BLaER1 treated with 17β-estradiol and CSF1 and Interleukin-3, amounts not matched to agents 10 nM and 100 nM (cell line): ENCODE data around the gene DERA.

Experiments
- H3K27ac ChIP-seq, 11 experiments: shearing (Covaris generic); formaldehyde crosslinking; 2 replicates each; pipeline ENCODE4 v1.8.1; 2022
- H3K27me3 ChIP-seq, 11 experiments: shearing (Covaris generic); formaldehyde crosslinking; 2 replicates each; pipeline ENCODE4 v1.8.1; 2022
- H3K36me3 ChIP-seq, 11 experiments: shearing (Covaris generic); formaldehyde crosslinking; 2 replicates each; pipeline ENCODE4 v1.8.1; 2022
- H3K4me1 ChIP-seq, 10 experiments: shearing (Covaris generic); formaldehyde crosslinking; 2 replicates each; pipeline ENCODE4 v1.8.1; 2022
- H3K4me2 ChIP-seq, 11 experiments: shearing (Covaris generic); formaldehyde crosslinking; 2 replicates each; pipeline ENCODE4 v1.8.1; 2022
- H3K4me3 ChIP-seq, 10 experiments: shearing (Covaris generic); formaldehyde crosslinking; 2 replicates each; pipeline ENCODE4 v1.8.1; 2022
- H3K9ac ChIP-seq, 11 experiments: shearing (Covaris generic); formaldehyde crosslinking; 2 replicates each; pipeline ENCODE4 v1.8.1; 2022
- H3K9me3 ChIP-seq, 11 experiments: shearing (Covaris generic); formaldehyde crosslinking; replicated peaks in 1 of 11; 2 replicates each; pipeline ENCODE4 v1.8.1; 2022
- H4K20me1 ChIP-seq, 11 experiments: shearing (Covaris generic); formaldehyde crosslinking; 2 replicates each; pipeline ENCODE4 v1.8.1; 2022
- Cebpa-rat ChIP-seq, 11 experiments: shearing (Covaris generic); IDR thresholded peaks; 2 replicates each; pipeline ENCODE4 v1.8.1; 2022

Gene DERA

DNA sequence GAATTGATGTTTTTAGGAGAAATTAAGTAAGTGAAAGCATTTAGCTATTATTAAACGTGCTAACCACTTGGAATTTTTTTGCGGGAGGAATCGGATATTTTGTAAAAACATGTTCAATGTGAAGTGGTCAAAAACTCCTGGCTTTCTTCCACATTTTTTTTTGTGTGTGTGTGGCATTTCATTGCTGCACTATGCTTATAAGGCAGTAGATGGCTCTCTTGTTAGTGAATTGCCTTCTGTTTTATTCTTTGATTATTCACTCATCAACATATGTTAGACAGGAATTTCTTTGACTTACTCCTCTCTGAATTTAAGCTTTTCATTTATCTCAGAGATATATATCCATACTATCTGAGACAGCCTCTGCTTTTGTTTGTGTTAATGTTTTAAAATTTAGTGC, 71.3 kb downstream of the DERA start:
- no peaks in the 10 kb centered on the region for H4K20me1 ChIP-seq
- no peaks in the 10 kb centered on the region for H3K27me3 ChIP-seq
- no peak overlapping the region for H3K4me2 ChIP-seq
- H3K4me3 ChIP-seq: no peak overlapping the region
- peaks cover 0 to 7% (median 3%) of the 10 kb centered on the region in 11 experiments; a peak in 18 of 22 replicates for H3K9me3 ChIP-seq
- no peak overlapping the region for H3K9ac ChIP-seq
- H3K4me1 ChIP-seq: peaks cover 0 to 14% (median 4%) of the 10 kb centered on the region in 10 experiments; a peak in 7 of 20 replicates
- H3K27ac ChIP-seq: no peak overlapping the region
- H3K36me3 ChIP-seq: peaks cover 11 to 62% (median 32%) of the 10 kb centered on the region in 11 experiments
- no peak for TF ChIP-seq Cebpa-rat (IDR thresholded peaks at IDR 0.05)

DNA sequence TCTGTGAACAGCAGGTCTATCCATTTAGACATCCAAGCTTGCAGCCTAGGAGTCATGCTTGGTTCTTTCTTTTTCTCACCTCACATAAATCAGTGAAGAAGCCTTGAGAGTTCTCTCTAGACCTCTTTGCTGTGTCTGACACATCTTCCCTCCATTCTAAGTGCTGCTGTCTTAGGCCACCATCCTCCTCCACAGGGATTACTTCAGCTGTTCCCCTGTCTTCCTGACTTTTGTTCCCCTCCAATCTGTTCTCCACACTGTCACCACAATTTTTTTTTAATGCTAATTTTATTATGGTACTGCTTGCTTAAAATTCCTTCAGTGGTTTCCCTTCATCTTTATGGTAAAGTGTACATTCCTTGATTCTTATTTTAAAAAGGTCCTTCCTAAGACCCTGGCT, 71.8 kb downstream of the DERA start:
- no peak overlapping the region for H3K9ac ChIP-seq
- H3K4me3 ChIP-seq: no peak overlapping the region
- H3K27me3 ChIP-seq: no peaks in the 10 kb centered on the region
- H3K9me3 ChIP-seq: peaks cover 4 to 11% (median 8%) of the 10 kb centered on the region in 11 experiments
- no peaks in the 10 kb centered on the region for H4K20me1 ChIP-seq
- no peak for TF ChIP-seq Cebpa-rat (IDR thresholded peaks at IDR 0.05)
- H3K4me1 ChIP-seq: peaks cover 0 to 14% (median 4%) of the 10 kb centered on the region in 10 experiments; a peak in 7 of 20 replicates
- H3K4me2 ChIP-seq: no peak overlapping the region
- no peak overlapping the region for H3K27ac ChIP-seq
- H3K36me3 ChIP-seq: peaks cover 15 to 62% (median 36%) of the 10 kb centered on the region in 11 experiments

DNA sequence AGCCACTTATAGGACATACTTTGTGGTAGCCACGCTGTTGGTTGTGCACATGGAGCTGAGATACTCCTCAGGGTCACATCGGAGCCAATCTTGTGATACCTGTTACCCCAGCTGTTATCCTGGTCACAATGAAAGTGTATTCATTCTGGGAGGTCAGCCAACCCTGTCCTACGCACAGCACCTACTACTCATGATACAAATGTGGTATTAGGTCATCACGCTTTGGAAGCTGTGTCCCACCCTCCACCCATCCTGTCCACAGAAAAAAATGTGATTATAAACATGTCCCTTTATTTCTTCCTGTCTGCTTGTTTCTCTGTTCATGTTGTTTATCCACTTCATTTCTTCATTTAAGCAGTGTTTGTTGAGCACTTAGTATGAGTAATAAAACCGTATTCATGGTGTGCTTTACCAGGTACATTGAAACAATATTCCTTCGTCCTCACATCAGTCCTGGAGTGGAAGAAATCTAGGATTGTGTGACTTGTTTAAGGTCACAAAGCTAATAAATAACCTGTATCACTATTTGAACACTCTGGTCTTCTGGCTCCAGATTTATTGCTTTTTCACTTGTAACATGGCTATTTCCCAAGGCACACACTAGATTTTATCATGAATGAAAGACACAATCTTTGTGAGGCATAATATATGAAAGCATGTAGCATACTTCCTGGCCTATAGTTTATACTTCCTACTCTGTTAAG, 73.1 kb downstream of the DERA start:
- H3K27me3 ChIP-seq: no peaks in the 10 kb centered on the region
- H4K20me1 ChIP-seq: no peaks in the 10 kb centered on the region
- H3K27ac ChIP-seq: no peak overlapping the region
- H3K9me3 ChIP-seq: peaks cover 15 to 24% (median 20%) of the 10 kb centered on the region in 11 experiments
- no peak overlapping the region for H3K4me3 ChIP-seq
- no peak overlapping the region for H3K9ac ChIP-seq
- H3K4me2 ChIP-seq: no peak overlapping the region
- peaks cover 27 to 71% (median 49%) of the 10 kb centered on the region in 11 experiments for H3K36me3 ChIP-seq
- no peak for TF ChIP-seq Cebpa-rat (IDR thresholded peaks at IDR 0.05)
- H3K4me1 ChIP-seq: peaks cover 0 to 14% (median 4%) of the 10 kb centered on the region in 10 experiments; a peak in 6 of 20 replicates

DNA sequence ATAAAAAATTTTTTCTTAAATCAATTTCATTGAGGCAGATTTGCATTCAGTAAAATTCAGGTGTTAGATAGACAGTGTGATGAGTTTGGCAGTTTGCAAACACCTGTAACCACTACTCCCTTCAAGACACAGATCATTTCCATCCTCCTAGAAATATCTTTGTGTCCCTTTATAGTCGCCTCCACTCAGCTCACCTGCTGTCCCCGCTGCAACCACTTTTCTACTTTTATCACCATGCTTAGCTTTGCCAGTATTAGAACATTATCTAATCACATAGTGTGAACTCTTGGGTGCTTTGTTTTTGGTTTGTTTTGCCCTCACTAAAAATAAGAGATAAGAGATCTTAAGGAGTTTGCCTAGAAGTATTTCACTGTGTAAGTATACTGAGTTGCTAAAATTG, 73.8 kb downstream of the DERA start:
- H3K4me2 ChIP-seq: no peak overlapping the region

DNA sequence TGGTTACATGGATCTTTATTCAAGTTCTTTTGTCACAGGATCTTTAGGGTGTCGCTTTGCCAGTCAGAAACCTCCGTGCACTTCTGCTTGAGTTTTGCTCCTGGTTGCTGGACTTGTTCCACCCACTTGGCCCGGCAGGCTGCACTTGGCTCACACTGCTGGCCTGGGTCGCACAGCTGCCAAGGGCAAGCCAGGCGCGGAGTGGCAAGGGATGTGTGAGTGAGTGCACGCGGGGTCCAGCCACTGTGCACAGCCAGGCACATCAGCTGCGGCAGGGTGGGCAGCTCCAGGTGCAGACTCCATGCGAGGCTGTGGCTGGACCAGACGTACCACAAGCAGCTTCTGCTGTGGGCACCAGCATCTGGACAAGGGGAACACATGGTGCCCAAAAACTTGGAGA, 76.6 kb downstream of the DERA start:
- H3K9ac ChIP-seq: no peak overlapping the region
- H3K4me1 ChIP-seq: peaks cover 0 to 8% (median 2%) of the 10 kb centered on the region in 10 experiments; a peak in 5 of 20 replicates
- no peaks in the 10 kb centered on the region for H4K20me1 ChIP-seq
- TF ChIP-seq Cebpa-rat (IDR thresholded peaks at IDR 0.05): no peak
- H3K27me3 ChIP-seq: no peaks in the 10 kb centered on the region
- peaks cover 15 to 24% (median 20%) of the 10 kb centered on the region in 11 experiments for H3K9me3 ChIP-seq
- no peak overlapping the region for H3K27ac ChIP-seq
- no peak overlapping the region for H3K4me2 ChIP-seq
- no peak overlapping the region for H3K4me3 ChIP-seq
- peaks cover 32 to 81% (median 52%) of the 10 kb centered on the region in 11 experiments for H3K36me3 ChIP-seq

More for the DNA sequence above, 73.8 kb downstream of the DERA start:
- no peak overlapping the region for H3K4me3 ChIP-seq
- H3K36me3 ChIP-seq: peaks cover 27 to 76% (median 48%) of the 10 kb centered on the region in 11 experiments
- TF ChIP-seq Cebpa-rat (IDR thresholded peaks at IDR 0.05): no peak
- H3K9me3 ChIP-seq: peaks cover 15 to 24% (median 20%) of the 10 kb centered on the region in 11 experiments
- H3K27ac ChIP-seq: no peak overlapping the region
- no peaks in the 10 kb centered on the region for H3K27me3 ChIP-seq
- no peaks in the 10 kb centered on the region for H4K20me1 ChIP-seq
- H3K4me1 ChIP-seq: peaks cover 0 to 11% (median 4%) of the 10 kb centered on the region in 10 experiments; a peak in 6 of 20 replicates
- H3K9ac ChIP-seq: no peak overlapping the region

DNA sequence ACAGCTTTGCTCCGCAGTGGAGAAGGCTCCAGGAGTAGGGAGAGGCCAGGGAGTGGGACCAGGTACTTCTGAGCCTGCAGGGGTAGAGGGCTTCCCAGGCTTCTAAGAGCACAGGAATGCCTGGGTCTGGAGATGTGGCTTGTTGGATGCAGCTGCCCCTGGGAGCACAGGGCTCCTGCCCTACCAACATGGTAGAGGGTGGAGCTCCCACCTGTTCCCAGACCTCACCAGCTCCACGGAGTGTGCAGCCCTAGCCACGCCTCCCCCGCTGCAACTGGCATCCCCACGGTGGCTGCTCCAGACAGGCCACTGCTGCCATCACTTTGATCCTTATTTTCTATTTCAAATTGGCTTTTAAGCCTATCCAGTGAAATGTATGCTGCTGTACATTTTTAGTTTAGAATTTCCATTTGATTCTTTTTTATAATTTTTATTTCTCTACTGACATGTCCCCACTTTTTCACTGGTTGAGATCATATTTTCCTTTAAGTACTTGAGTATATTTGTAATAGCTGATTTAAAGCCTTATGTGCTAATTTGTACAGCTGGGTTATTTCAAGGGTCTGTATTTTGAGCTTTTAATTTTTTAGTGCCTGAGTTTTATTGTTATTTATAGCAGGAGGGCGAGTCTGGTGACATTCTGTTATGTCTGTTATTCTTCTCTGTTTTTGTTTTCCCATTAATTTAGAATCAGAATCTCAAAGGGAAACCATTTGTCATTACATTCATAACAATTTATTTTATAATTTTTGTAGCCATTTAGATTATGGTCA, 78.0 kb downstream of the DERA start:
- H3K4me1 ChIP-seq: peaks cover 0 to 8% (median 2%) of the 10 kb centered on the region in 10 experiments; a peak in 5 of 20 replicates
- H3K9me3 ChIP-seq: peaks cover 15 to 24% (median 20%) of the 10 kb centered on the region in 11 experiments
- no peak overlapping the region for H3K9ac ChIP-seq
- H3K36me3 ChIP-seq: peaks cover 25 to 70% (median 37%) of the 10 kb centered on the region in 11 experiments
- H3K4me3 ChIP-seq: no peak overlapping the region
- no peaks in the 10 kb centered on the region for H4K20me1 ChIP-seq
- no peak overlapping the region for H3K27ac ChIP-seq
- no peak for TF ChIP-seq Cebpa-rat (IDR thresholded peaks at IDR 0.05)
- H3K27me3 ChIP-seq: no peaks in the 10 kb centered on the region
- no peak overlapping the region for H3K4me2 ChIP-seq

DNA sequence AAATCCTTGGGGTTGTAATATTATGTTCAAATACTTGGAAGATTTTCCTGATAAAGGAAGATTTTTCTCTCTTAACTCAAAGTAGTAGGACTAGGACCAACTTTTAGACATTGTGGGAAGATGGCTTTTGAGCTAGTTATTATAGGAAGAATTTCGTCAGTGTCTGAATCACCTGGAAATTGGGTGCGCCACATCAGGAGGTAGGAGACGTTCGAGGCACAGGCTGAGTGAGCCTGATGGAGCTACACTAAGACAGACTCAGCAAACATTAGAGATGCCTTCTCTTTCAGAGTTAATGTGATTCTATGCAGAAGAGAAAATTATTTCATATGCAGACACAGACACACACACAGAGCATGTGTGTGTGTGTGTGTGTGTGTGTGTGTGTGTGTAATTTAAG, 84.7 kb downstream of the DERA start:
- TF ChIP-seq Cebpa-rat (IDR thresholded peaks at IDR 0.05): no peak
- Histone ChIP-seq H3K9ac (no peak overlapping the region), H3K36me3 (peaks cover under 1 to 48% (median 14%) of the 10 kb centered on the region in 11 experiments; a peak in 12 of 22 replicates), H3K4me1 (no peaks in the 10 kb centered on the region), H3K4me3 (no peak overlapping the region), H3K27ac (no peak overlapping the region), H3K27me3 (no peaks in the 10 kb centered on the region), H3K9me3 (no peaks in the 10 kb centered on the region), H3K4me2 (no peak overlapping the region), H4K20me1 (no peaks in the 10 kb centered on the region)

DNA sequence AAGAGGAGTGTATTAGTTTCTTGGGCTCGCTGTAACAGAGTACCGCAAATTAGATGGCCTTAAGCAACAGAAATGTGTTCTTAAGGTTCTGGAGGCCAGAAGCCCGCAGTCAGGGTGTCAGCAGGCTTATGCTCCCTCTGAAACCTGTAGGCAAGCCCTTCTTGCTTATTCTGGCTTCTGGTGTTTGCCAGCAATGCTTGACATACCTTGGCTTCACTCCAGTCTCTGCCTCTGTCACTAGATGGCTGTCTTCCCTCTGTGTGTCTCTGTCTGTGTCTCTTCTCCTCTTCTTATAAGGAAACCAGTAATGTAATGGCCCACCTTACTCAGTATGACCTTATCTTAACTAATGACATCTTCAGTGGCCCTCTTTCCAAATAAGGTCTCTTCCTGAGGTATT, 85.1 kb downstream of the DERA start:
- Histone ChIP-seq H3K27me3 (no peaks in the 10 kb centered on the region), H3K36me3 (peaks cover 0 to 47% (median 10%) of the 10 kb centered on the region in 11 experiments; a peak in 10 of 22 replicates), H3K9ac (no peak overlapping the region), H3K4me1 (no peaks in the 10 kb centered on the region), H3K4me3 (no peak overlapping the region), H3K4me2 (no peak overlapping the region), H3K27ac (no peak overlapping the region), H4K20me1 (no peaks in the 10 kb centered on the region), H3K9me3 (no peaks in the 10 kb centered on the region)
- no peak for TF ChIP-seq Cebpa-rat (IDR thresholded peaks at IDR 0.05)

DNA sequence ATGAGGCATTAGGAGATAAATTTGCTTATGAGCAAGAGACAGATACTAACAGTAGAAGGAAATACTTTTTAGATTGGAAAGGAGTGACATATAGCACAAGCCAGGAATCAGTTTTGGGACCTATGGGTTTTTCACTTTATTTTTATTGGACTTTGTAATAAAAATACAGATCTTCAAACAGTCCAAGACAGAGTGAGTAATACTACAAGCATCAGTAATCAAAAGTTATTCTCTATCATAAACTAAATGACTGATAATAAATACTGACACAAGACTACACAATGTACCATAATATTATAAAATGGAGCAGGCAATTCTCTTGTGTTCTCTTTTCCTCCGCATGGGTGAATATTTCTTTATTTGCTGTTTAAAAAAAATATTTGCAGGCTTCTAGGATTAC, 85.8 kb downstream of the DERA start:
- Histone ChIP-seq H3K27me3 (no peaks in the 10 kb centered on the region), H3K9me3 (no peaks in the 10 kb centered on the region), H3K4me2 (no peak overlapping the region), H3K4me1 (no peaks in the 10 kb centered on the region), H3K4me3 (no peak overlapping the region), H3K36me3 (peaks cover 0 to 41% (median 10%) of the 10 kb centered on the region in 11 experiments; a peak in 9 of 22 replicates), H3K9ac (no peak overlapping the region), H4K20me1 (no peaks in the 10 kb centered on the region), H3K27ac (no peak overlapping the region)
- no peak for TF ChIP-seq Cebpa-rat (IDR thresholded peaks at IDR 0.05)
